HEK293 (cell line): ENCODE results near the gene GPR3.

Experiments used
- CTCF ChIA-PET: fragments of 350-600 bp; formaldehyde crosslinking; extraction: SDS; loops from one replicate; lab custom pipeline; 2021; ENCODE audit warnings: antibody characterized with exemption; lab: Yijun Ruan, JAX
- POLR2A ChIA-PET: fragments of 300-600 bp; formaldehyde crosslinking; extraction: SDS; loops from one replicate; lab custom pipeline; 2020; ENCODE audit warnings: antibody characterized with exemption, inconsistent platforms; lab: Yijun Ruan, JAX
- H3K27ac ChIP-seq: fragments of 200-500 bp; sonication (Bioruptor generic); 2 replicates; pipeline ENCODE4 v1.5.1; 2014; ENCODE audit warnings: low read depth, low read length, control low read depth, inconsistent platforms; ENCODE audit errors: extremely low read depth
- H3K36me3 ChIP-seq, 2 experiments: fragments of 200-500 bp in 1 of 2; sonication (Bioruptor generic) in 1 of 2; 1 replicate in 1 of 2; 2 replicates in 1 of 2; pipeline ENCODE4 v1.5.1; 2014 to 2017; ENCODE audit warnings: inconsistent platforms in 2 of 2, low read length in 2 of 2; ENCODE audit not compliant: control insufficient read depth in 2 of 2, insufficient read depth in 1 of 2
- H3K4me1 ChIP-seq: fragments of 200-500 bp; sonication (Bioruptor generic); 2 replicates; pipeline ENCODE4 v1.5.1; 2014; ENCODE audit warnings: mild to moderate bottlenecking, low read length, inconsistent platforms; ENCODE audit not compliant: control insufficient read depth, insufficient read depth
- H3K4me3 ChIP-seq: 2 replicates; pipeline ENCODE4 v1.5.1; 2011; ENCODE audit warnings: low read depth, mild to moderate bottlenecking, control low read depth, low read length, moderate library complexity
- H3K9me3 ChIP-seq: fragments of 200-500 bp; sonication (Bioruptor generic); 2 replicates; pipeline ENCODE4 v1.5.1; 2014; ENCODE audit warnings: low read depth, low read length, inconsistent platforms; ENCODE audit not compliant: control insufficient read depth, insufficient read depth
- KLF16 ChIP-seq: fragments of 450-650 bp; formaldehyde crosslinking; IDR thresholded peaks from 2 replicates; pipeline ENCODE4 v1.5.1; 2017; ENCODE audit warnings: missing biosample characterization, missing genetic modification characterization
- OVOL3 ChIP-seq: fragments of 450-650 bp; formaldehyde crosslinking; IDR thresholded peaks from 2 replicates; pipeline ENCODE4 v1.5.1; 2016; ENCODE audit warnings: missing biosample characterization, missing genetic modification characterization
- PBX3 ChIP-seq: sonication (generic); formaldehyde crosslinking; IDR thresholded peaks from 2 replicates; pipeline ENCODE4 v1.8.1; 2022; ENCODE audit warnings: mild to moderate bottlenecking, moderate library complexity, missing genetic modification reagents
- PRDM1 ChIP-seq: fragments of 450-650 bp; formaldehyde crosslinking; IDR thresholded peaks from 2 replicates; pipeline ENCODE4; 2016; ENCODE audit warnings: missing biosample characterization, missing genetic modification characterization
- ZBTB11 ChIP-seq: fragments of 450-650 bp; formaldehyde crosslinking; conservative IDR thresholded peaks from 2 replicates; pipeline ENCODE4 v1.5.1; 2016; ENCODE audit warnings: low read depth, missing biosample characterization, missing genetic modification characterization
- ZFP3 ChIP-seq: fragments of 450-650 bp; formaldehyde crosslinking; IDR thresholded peaks from 2 replicates; pipeline ENCODE4 v1.5.1; 2016; ENCODE audit warnings: low read depth, missing biosample characterization, missing genetic modification characterization
- ZNF114 ChIP-seq: fragments of 450-650 bp; formaldehyde crosslinking; IDR thresholded peaks from 2 replicates; pipeline ENCODE4 v1.5.0; 2017; ENCODE audit warnings: missing biosample characterization, missing genetic modification characterization
- ZNF24 ChIP-seq: fragments of 450-650 bp; formaldehyde crosslinking; IDR thresholded peaks from 2 replicates; pipeline ENCODE4 v1.5.1; 2016; ENCODE audit warnings: missing biosample characterization, missing genetic modification characterization
- ZNF274 ChIP-seq, 2 experiments: fragments of 200-500 bp in 1 of 2; fragments of 450-650 bp in 1 of 2; sonication (Bioruptor generic) in 1 of 2; formaldehyde crosslinking in 1 of 2; IDR thresholded peaks; 2 replicates each; pipeline versions ENCODE4 v1.5.1 to v1.6.1; 2014 to 2016; ENCODE audit warnings: borderline replicate concordance in 1 of 2, inconsistent platforms in 1 of 2, low read length in 1 of 2, missing biosample characterization in 1 of 2, missing genetic modification characterization in 1 of 2
- ZNF341 ChIP-seq: fragments of 450-650 bp; formaldehyde crosslinking; IDR thresholded peaks from 2 replicates; pipeline ENCODE4; 2016; ENCODE audit warnings: low read depth, missing biosample characterization, missing genetic modification characterization
- ZNF416 ChIP-seq: fragments of 450-650 bp; formaldehyde crosslinking; IDR thresholded peaks from 2 replicates; pipeline ENCODE4 v1.5.1; 2016; ENCODE audit warnings: missing biosample characterization, missing genetic modification characterization
- ZNF501 ChIP-seq: fragments of 450-650 bp; formaldehyde crosslinking; IDR thresholded peaks from 2 replicates; pipeline ENCODE4 v1.5.1; 2016; ENCODE audit warnings: missing biosample characterization, missing genetic modification characterization
- ZNF510 ChIP-seq: fragments of 450-650 bp; formaldehyde crosslinking; IDR thresholded peaks from 2 replicates; pipeline ENCODE4 v1.5.1; 2018; ENCODE audit warnings: mild to moderate bottlenecking, missing genetic modification characterization, missing biosample characterization; ENCODE audit not compliant: insufficient replicate concordance
- ZNF513 ChIP-seq: fragments of 450-650 bp; IDR thresholded peaks from 2 replicates; pipeline ENCODE4 v1.5.1; 2018; ENCODE audit warnings: missing biosample characterization, missing genetic modification characterization
- ZNF518A ChIP-seq: fragments of 450-650 bp; formaldehyde crosslinking; conservative IDR thresholded peaks from 2 replicates; pipeline ENCODE4 v1.5.1; 2016; ENCODE audit warnings: low read depth, missing biosample characterization, missing genetic modification characterization
- ZNF571 ChIP-seq: fragments of 450-650 bp; formaldehyde crosslinking; IDR thresholded peaks from 2 replicates; pipeline ENCODE4 v1.5.0; 2017; ENCODE audit warnings: missing biosample characterization, missing genetic modification characterization
- ZNF629 ChIP-seq: fragments of 450-650 bp; formaldehyde crosslinking; IDR thresholded peaks from 2 replicates; pipeline ENCODE4 v1.5.1; 2017; ENCODE audit warnings: missing biosample characterization, missing genetic modification characterization
- ZNF658 ChIP-seq: fragments of 450-650 bp; formaldehyde crosslinking; IDR thresholded peaks from 2 replicates; pipeline ENCODE4; 2016; ENCODE audit warnings: missing biosample characterization, missing genetic modification characterization
- ZNF692 ChIP-seq: fragments of 450-650 bp; formaldehyde crosslinking; IDR thresholded peaks from 2 replicates; pipeline ENCODE4 v1.5.1; 2016; ENCODE audit warnings: missing biosample characterization, missing genetic modification characterization

Gene GPR3

GRCh38 chr1:27392096-27392777 lies at the start of gene GPR3:
GPR3 (plus strand) TSS chr1:27392622; CDS start chr1:27393799, 1,177 bp downstream.
- Histone ChIP-seq H3K27ac (no peak within 1 kb of the TSS), H3K4me1 (no peaks in the 10 kb centered on the region), H3K9me3 (no peaks in the 10 kb centered on the region), H3K4me3 (peak within 1 kb of the TSS; percentile 45), H3K36me3 (no peaks in the 10 kb centered on the region)
- ChIA-PET POLR2A (interaction anchor here (1.3 kb wide), 1 partner anchor 26 kb away, joined by 9 read pairs; the partner anchor contains the start of gene MAP3K6), CTCF (interaction anchor here (0.6 to 3.1 kb wide), 11 partner anchors 9 to 290 kb away, joined by 3 to 23 read pairs (median 5); partner anchors contain the start of gene CD164L2)
- TF ChIP-seq KLF16 (tag by site-specific recombination) (peak; percentile 28; the same call in 1 of the 2 replicates), ZFP3 (tag by site-specific recombination) (no peak), OVOL3 (no peak), ZNF501 (tag by site-specific recombination) (0 out of 2 replicates have a peak, but pooled peaks have one; percentile 40), ZNF510 (tag by site-specific recombination) (no peak), PRDM1 (tag by site-specific recombination) (no peak), ZNF416 (no peak), ZNF341 (tag by site-specific recombination) (no peak; the same call in 1 of the 2 replicates), ZNF24 (tag by site-specific recombination) (no peak), ZNF571 (tag by site-specific recombination) (no peak), ZNF274 (IDR thresholded peaks at IDR 0.05; ENCODE audit: low read length) (no peak), ZNF274 (tag by site-specific recombination; IDR thresholded peaks at IDR 0.05; ENCODE audit: borderline replicate concordance) (no peak), ZNF114 (tag by site-specific recombination) (no peak), ZNF518A (no peak), ZBTB11 (tag by site-specific recombination) (no peak), ZNF692 (tag by site-specific recombination) (no peak), ZNF629 (tag by site-specific recombination) (peak; percentile 76), ZNF658 (tag by site-specific recombination) (no peak), ZNF513 (no peak; the same call in 1 of the 2 replicates), PBX3 (CRISPR knock-in tag) (no peak)
